Measurements from ENCODE around the gene MAP2. TPM values are rescaled to one million over a fixed set of nuclear protein-coding genes. Genes with fewer than 3 reads are reported as not detected.

MAP2 gene
- total RNA-seq, 2 experiments from 2014 or later, result 0.16 to 0.20 TPM

GRCh38 chr2:209662021-209662420 is 238.2 kb downstream of the MAP2 start:
- TF ChIP-seq CTCF (IDR thresholded peaks at IDR 0.05), result no peak
- Histone ChIP-seq H3K9me3 (ENCODE audit: control insufficient read depth in 1 of 2, insufficient read depth in 1 of 2, low read length in 2 of 2) (peaks cover 0 to 3% of the 10 kb centered on the region in 2 experiments), H3K4me1 (ENCODE audit: insufficient read depth, low read length) (no peaks in the 10 kb centered on the region), H3K27me3 (ENCODE audit: control insufficient read depth in 1 of 2, insufficient read depth in 2 of 2, low read length in 2 of 2) (no peaks in the 10 kb centered on the region), H3K27ac (ENCODE audit: low read depth in 1 of 2, low read length in 2 of 2) (no peak overlapping the region), H3K4me3 (ENCODE audit: low read length) (no peak overlapping the region), H3K36me3 (ENCODE audit: insufficient read depth, low read length) (no peaks in the 10 kb centered on the region)
- no peaks in the 10 kb centered on the region for H3K4me1 Mint-ChIP-seq (ENCODE audit: low read depth)
- ChIA-PET CTCF (no interaction called here), POLR2A (no interaction called here)
- no peaks in the 10 kb centered on the region for H3K36me3 Mint-ChIP-seq (ENCODE audit: low read depth)
- no peaks in the 10 kb centered on the region for H3K9me3 Mint-ChIP-seq
- no peak overlapping the region for H3K4me3 Mint-ChIP-seq
- no peak overlapping the region for H3K27ac Mint-ChIP-seq
- H3K27me3 Mint-ChIP-seq, result no peaks in the 10 kb centered on the region
- DNase-seq (no peak), ATAC-seq (ENCODE audit: poor library complexity) (no peak)
- intact Hi-C loops (cut with DNase I, micrococcal nuclease), result no loop called here

DNA sequence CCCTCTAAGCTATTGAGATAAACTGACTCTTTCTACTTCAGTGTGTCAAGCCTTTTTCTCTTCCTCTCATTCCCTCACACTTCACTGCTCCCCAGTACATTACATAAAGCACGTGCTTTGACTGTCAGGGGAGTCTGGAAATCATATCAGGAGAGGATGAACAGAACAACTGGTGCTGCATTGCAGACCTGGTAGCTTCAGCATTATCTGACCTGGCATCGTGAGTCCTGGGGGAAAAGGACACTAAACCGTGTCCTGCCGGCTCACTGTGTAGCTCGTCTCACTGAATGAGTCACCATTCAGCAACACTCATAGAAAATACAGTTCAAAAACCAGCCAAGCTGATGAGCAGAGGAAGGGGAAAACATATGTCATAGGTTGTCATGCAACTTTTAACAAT is 239.3 kb downstream of the MAP2 start:
- no peak for TF ChIP-seq CTCF (IDR thresholded peaks at IDR 0.05)
- intact Hi-C loops (cut with DNase I, micrococcal nuclease), result no loop called here
- CTCF ChIA-PET, result no interaction called here
- DNase-seq, result no peak
- no peaks in the 10 kb centered on the region for H3K27me3 Mint-ChIP-seq
- no peak for ATAC-seq (ENCODE audit: poor library complexity)
- Histone ChIP-seq H3K9me3 (ENCODE audit: control insufficient read depth in 1 of 2, insufficient read depth in 1 of 2, low read length in 2 of 2) (peaks cover 0 to 3% of the 10 kb centered on the region in 2 experiments), H3K27me3 (ENCODE audit: control insufficient read depth in 1 of 2, insufficient read depth in 2 of 2, low read length in 2 of 2) (no peaks in the 10 kb centered on the region), H3K4me3 (ENCODE audit: low read length) (no peak overlapping the region), H3K27ac (ENCODE audit: low read depth in 1 of 2, low read length in 2 of 2) (no peak overlapping the region), H3K4me1 (ENCODE audit: insufficient read depth, low read length) (no peaks in the 10 kb centered on the region), H3K36me3 (ENCODE audit: insufficient read depth, low read length) (no peaks in the 10 kb centered on the region)
- no peaks in the 10 kb centered on the region for H3K36me3 Mint-ChIP-seq (ENCODE audit: low read depth)
- no peak overlapping the region for H3K27ac Mint-ChIP-seq
- H3K9me3 Mint-ChIP-seq, result no peaks in the 10 kb centered on the region
- H3K4me3 Mint-ChIP-seq, result no peak overlapping the region
- POLR2A ChIA-PET, result no interaction called here
- H3K4me1 Mint-ChIP-seq (ENCODE audit: low read depth), result no peaks in the 10 kb centered on the region

- no peaks in the 10 kb centered on the region for H3K4me1 ChIP-seq (ENCODE audit: insufficient read depth, low read length)
- no peaks in the 10 kb centered on the region for H3K9me3 Mint-ChIP-seq
- no peaks in the 10 kb centered on the region for H3K4me1 Mint-ChIP-seq (ENCODE audit: low read depth)
- no peak overlapping the region for H3K4me3 ChIP-seq (ENCODE audit: low read length)
- H3K27me3 Mint-ChIP-seq, result no peaks in the 10 kb centered on the region
- CTCF ChIA-PET, result no interaction called here
- ATAC-seq (ENCODE audit: poor library complexity) (no peak), DNase-seq (no peak)
- H3K4me3 Mint-ChIP-seq, result no peak overlapping the region
- H3K36me3 ChIP-seq (ENCODE audit: insufficient read depth, low read length), result no peaks in the 10 kb centered on the region
- H3K27ac Mint-ChIP-seq, result no peak overlapping the region
- no peaks in the 10 kb centered on the region for H3K36me3 Mint-ChIP-seq (ENCODE audit: low read depth)
- POLR2A ChIA-PET, result no interaction called here
- H3K27ac ChIP-seq (ENCODE audit: low read depth in 1 of 2, low read length in 2 of 2), result no peak overlapping the region
- peaks cover 0 to under 1% of the 10 kb centered on the region in 2 experiments for H3K9me3 ChIP-seq (ENCODE audit: control insufficient read depth in 1 of 2, insufficient read depth in 1 of 2, low read length in 2 of 2)
- TF ChIP-seq CTCF (IDR thresholded peaks at IDR 0.05), result no peak
- intact Hi-C loops (cut with DNase I, micrococcal nuclease), result no loop called here
- H3K27me3 ChIP-seq (ENCODE audit: control insufficient read depth in 1 of 2, insufficient read depth in 2 of 2, low read length in 2 of 2), result no peaks in the 10 kb centered on the region
Measured at GRCh38 chr2:209663656-209664055, 239.8 kb downstream of the MAP2 start.

Measured in CD4-positive, alpha-beta T cell (primary cell).